ENCODE results near the gene IGSF9. TPM values are rescaled to one million over a fixed set of nuclear protein-coding genes. Genes with fewer than 3 reads are reported as not detected.

Gene IGSF9
- total RNA-seq, 1 donor from 2014 or later: 2.0 TPM

DNA sequence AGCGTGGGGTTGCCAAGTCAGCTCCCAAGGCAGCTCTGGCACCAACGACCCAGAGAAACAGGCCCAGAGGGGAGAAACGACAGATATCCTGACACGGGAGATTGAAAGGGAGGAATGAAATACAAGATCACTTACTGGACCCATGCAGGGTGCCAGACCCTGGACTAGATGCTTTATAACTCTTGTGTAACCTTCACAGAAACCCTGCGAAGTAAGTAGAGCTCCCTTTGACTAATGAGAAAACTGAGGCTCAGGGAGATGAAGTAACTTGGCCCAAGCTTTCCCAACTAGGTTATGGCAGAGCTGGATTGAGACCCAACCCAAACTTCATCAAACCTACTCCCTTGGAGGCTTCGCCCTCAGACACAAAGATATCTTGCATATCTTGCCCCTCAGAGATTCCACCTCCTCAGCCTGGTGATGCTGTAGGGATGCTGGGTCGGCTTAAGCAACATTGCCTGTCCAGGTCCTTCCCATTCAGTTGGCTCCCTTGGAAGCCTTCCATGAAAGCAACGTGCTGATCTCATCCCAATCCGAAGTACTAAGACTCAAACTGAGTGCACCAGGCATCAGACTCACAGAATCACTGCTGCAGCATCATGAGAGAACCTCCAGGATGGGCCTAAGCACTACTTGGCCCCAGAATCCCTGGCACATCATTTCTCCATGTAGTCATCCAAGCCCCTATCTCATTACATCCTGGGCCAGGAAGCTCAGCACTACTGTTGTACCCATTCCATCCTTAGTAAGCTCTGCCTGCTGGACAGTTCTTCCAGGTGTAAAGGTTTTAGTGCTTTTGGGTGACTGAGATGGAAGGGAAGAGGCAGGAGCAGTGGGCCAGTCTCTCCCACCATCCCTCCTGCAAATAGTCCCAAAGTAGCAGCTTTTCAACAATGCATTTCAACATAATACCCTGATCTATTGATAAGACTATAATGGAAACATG is 1.1 kb upstream of the IGSF9 start:
- peak overlapping the region; percentile 49 for H3K4me3 ChIP-seq

DNA sequence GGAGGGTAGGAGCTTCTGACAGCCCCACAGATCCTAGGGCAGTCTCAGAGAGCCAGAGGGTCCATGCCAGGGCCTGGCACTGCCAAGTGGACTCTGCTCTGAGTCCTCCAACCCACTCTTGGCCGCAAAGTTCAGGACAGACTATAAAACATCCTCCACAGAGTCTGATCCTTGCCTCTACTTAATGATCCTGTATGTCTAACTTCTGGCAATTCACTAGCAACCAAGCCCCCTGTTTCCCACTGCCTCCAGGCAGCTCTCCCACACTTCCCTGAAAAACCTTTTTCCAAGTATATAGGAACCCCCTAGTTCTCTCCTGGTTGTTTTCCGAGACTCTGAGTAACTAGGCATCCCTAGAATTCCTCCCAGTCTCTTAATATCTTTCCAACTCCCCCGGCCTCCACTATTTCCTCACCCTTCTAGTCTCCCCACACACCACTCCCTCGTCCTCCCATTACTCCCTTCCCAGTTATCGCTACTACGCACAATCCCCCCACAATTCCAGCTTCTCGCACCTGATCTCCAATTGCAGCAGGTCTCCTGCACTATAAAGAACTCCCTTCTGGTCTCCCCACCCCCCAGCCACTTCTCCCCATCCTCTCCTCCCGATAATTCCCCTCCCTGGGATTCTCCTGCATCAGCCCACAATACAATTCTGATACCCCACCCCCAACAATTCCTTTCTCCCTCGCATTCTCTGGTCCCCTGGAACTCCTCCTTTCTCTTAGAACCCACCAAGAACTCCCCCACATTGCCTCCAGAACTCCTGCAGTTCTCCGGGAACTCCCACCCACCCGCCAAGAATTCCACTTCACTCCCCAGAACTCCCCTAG is 574 bp downstream of the IGSF9 start:
- H3K4me1 ChIP-seq: peaks cover 23% of the 10 kb centered on the region
- H3K4me3 ChIP-seq: peak overlapping the region; percentile 49
- TF ChIP-seq, protein P1, sequence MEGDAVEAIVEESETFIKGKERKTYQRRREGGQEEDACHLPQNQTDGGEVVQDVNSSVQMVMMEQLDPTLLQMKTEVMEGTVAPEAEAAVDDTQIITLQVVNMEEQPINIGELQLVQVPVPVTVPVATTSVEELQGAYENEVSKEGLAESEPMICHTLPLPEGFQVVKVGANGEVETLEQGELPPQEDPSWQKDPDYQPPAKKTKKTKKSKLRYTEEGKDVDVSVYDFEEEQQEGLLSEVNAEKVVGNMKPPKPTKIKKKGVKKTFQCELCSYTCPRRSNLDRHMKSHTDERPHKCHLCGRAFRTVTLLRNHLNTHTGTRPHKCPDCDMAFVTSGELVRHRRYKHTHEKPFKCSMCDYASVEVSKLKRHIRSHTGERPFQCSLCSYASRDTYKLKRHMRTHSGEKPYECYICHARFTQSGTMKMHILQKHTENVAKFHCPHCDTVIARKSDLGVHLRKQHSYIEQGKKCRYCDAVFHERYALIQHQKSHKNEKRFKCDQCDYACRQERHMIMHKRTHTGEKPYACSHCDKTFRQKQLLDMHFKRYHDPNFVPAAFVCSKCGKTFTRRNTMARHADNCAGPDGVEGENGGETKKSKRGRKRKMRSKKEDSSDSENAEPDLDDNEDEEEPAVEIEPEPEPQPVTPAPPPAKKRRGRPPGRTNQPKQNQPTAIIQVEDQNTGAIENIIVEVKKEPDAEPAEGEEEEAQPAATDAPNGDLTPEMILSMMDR (IDR thresholded peaks at IDR 0.05): no peak
- H3K36me3 ChIP-seq: no peaks in the 10 kb centered on the region
- ATAC-seq: no peak
- H3K27me3 ChIP-seq (ENCODE audit: low read depth): peaks cover 15% of the 10 kb centered on the region
- H3K27ac ChIP-seq: no peak overlapping the region
- H3K9me3 ChIP-seq: no peaks in the 10 kb centered on the region
- intact Hi-C loops (cut with DNase I): no loop called here
- no peak for DNase-seq

More for the DNA sequence above, 1.1 kb upstream of the IGSF9 start:
- no peaks in the 10 kb centered on the region for H3K36me3 ChIP-seq
- no peak for DNase-seq
- ATAC-seq: no peak
- TF ChIP-seq, protein P1 (IDR thresholded peaks at IDR 0.05): no peak
- H3K27me3 ChIP-seq (ENCODE audit: low read depth): peaks cover 15% of the 10 kb centered on the region
- intact Hi-C loops (cut with DNase I): no loop called here
- peaks cover 23% of the 10 kb centered on the region for H3K4me1 ChIP-seq
- H3K27ac ChIP-seq: no peak overlapping the region
- no peaks in the 10 kb centered on the region for H3K9me3 ChIP-seq

DNA sequence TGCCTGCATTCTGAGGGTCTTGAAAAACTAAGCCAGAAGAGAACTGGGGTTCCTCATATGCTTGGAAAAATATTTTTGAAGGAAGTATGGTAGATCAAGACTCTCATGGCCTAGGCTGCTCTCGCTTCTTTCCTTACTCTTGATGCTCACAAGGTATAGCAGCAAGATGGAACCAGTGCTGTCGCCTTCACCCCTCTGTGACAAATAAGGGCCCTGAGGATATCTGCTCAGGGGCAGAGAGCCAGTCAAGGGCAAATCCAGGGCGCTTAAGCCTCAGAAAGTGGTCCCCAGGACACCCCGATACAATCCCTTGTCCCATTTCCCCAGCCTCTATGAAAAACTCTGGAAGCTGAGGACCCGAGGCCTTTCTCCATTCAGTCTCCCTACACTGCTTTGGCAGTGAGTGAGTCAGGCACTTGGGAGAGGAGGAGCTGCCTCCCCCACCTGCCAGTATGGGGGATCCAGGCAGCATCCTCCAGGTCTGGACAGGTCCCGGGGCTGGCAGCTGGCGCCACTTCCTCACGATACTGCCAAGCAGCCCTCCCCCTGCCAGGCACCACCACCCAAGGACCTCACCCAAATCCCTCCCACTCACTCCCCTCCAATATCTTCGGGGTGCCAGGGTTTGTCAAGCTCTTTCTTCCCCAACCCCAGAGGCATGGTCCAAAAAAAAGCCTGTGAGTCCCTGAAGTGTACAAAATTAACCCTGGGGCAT is 1.3 kb downstream of the IGSF9 start:
- peaks cover 15% of the 10 kb centered on the region for H3K27me3 ChIP-seq (ENCODE audit: low read depth)
- intact Hi-C loops (cut with DNase I): no loop called here
- H3K4me3 ChIP-seq: no peak overlapping the region
- peaks cover 18% of the 10 kb centered on the region for H3K4me1 ChIP-seq
- no peak for DNase-seq
- H3K9me3 ChIP-seq: no peaks in the 10 kb centered on the region
- H3K27ac ChIP-seq: no peak overlapping the region
- H3K36me3 ChIP-seq: no peaks in the 10 kb centered on the region
- TF ChIP-seq, protein P1 (IDR thresholded peaks at IDR 0.05): no peak
- no peak for ATAC-seq

GRCh38 chr1:159943278-159943640 is 2.2 kb downstream of the IGSF9 start:
- Histone ChIP-seq H3K4me1 (peaks cover 17% of the 10 kb centered on the region), H3K36me3 (no peaks in the 10 kb centered on the region), H3K4me3 (no peak overlapping the region), H3K27ac (no peak overlapping the region), H3K9me3 (no peaks in the 10 kb centered on the region), H3K27me3 (ENCODE audit: low read depth) (peaks cover 15% of the 10 kb centered on the region)
- ATAC-seq (no peak), DNase-seq (no peak)
- intact Hi-C loops (cut with DNase I): no loop called here
- TF ChIP-seq, protein P1 (IDR thresholded peaks at IDR 0.05): no peak

- ATAC-seq: no peak
- TF ChIP-seq, protein P1 (IDR thresholded peaks at IDR 0.05): no peak
- Histone ChIP-seq H3K27ac (no peak overlapping the region), H3K4me1 (peaks cover 17% of the 10 kb centered on the region), H3K4me3 (no peak overlapping the region), H3K9me3 (no peaks in the 10 kb centered on the region), H3K27me3 (ENCODE audit: low read depth) (peaks cover 15% of the 10 kb centered on the region), H3K36me3 (no peaks in the 10 kb centered on the region)
- intact Hi-C loops (cut with DNase I): no loop called here
- no peak for DNase-seq
Measured at GRCh38 chr1:159942632-159943277, 2.7 kb downstream of the IGSF9 start.

All from lower lobe of right lung (tissue), 2 donors.